Measurements from ENCODE around the gene KNL1.

The KNL1 gene

GRCh38 chr15:40593588-40594428, at the start of gene KNL1:
KNL1 (plus strand) TSS chr15:40594249; CDS start chr15:40602932, 8,683 bp downstream.
- CTCF ChIA-PET, result interaction anchor here (0.6 kb wide), 1 partner anchor 51 kb away, joined by 3 read pairs; no protein-coding TSS in a partner anchor
- H3K4me1 ChIP-seq (ENCODE audit: control insufficient read depth, insufficient read depth, low read length), result no peaks in the 10 kb centered on the region
- peak within 1 kb of the TSS; percentile 52 for H3K4me3 ChIP-seq (ENCODE audit: low read depth, low read length)
- POLR2A ChIA-PET, result interaction anchor here (1.2 kb wide), 1 partner anchor 25 kb away, joined by 5 read pairs; the partner anchor contains the start of gene RPUSD2
- H3K36me3 ChIP-seq (ENCODE audit: control insufficient read depth in 2 of 2, insufficient read depth in 1 of 2, low read length in 2 of 2), result no peaks in the 10 kb centered on the region
- no peaks in the 10 kb centered on the region for H3K9me3 ChIP-seq (ENCODE audit: control insufficient read depth, insufficient read depth, low read depth, low read length)
- peak within 1 kb of the TSS; percentile 77 for H3K27ac ChIP-seq (ENCODE audit: extremely low read depth, low read depth, low read length)
- TF ChIP-seq IKZF3 (tag by site-specific recombination; IDR thresholded peaks at IDR 0.05) (peak; percentile 32; the same call in 1 of the 2 replicates), ZNF416 (tag by site-specific recombination; IDR thresholded peaks at IDR 0.05) (no peak), ATF2 (tag by site-specific recombination; IDR thresholded peaks at IDR 0.05; ENCODE audit: low read depth) (peak; percentile 73), ZBTB26 (tag by site-specific recombination; optimal IDR thresholded peaks at IDR 0.05) (no peak), ZNF211 (tag by site-specific recombination; IDR thresholded peaks at IDR 0.05; ENCODE audit: low read depth) (no peak), ZNF426 (tag by site-specific recombination; IDR thresholded peaks at IDR 0.05) (no peak), ZNF184 (tag by site-specific recombination; IDR thresholded peaks at IDR 0.05) (peak; percentile 53), ZNF621 (tag by site-specific recombination; IDR thresholded peaks at IDR 0.05) (no peak), SP3 (tag by site-specific recombination; IDR thresholded peaks at IDR 0.05) (peak; percentile 77), KLF16 (tag by site-specific recombination; IDR thresholded peaks at IDR 0.05) (peak; percentile 73; the same call in 1 of the 2 replicates), ZNF449 (tag by site-specific recombination; IDR thresholded peaks at IDR 0.05) (peak; percentile 67; the same call in 1 of the 2 replicates), ZNF148 (tag by site-specific recombination; IDR thresholded peaks at IDR 0.05; ENCODE audit: borderline replicate concordance) (peak; percentile 53; the same call in 1 of the 2 replicates), ZNF366 (tag by site-specific recombination; conservative IDR thresholded peaks at IDR 0.05) (no peak), ZNF48 (tag by site-specific recombination; IDR thresholded peaks at IDR 0.05) (no peak), BCL6B (tag by site-specific recombination; IDR thresholded peaks at IDR 0.05) (peak; percentile 5), ZNF311 (tag by site-specific recombination; IDR thresholded peaks at IDR 0.05; ENCODE audit: borderline replicate concordance) (no peak), MYNN (tag by site-specific recombination; IDR thresholded peaks at IDR 0.05; ENCODE audit: borderline replicate concordance) (no peak), ZSCAN18 (tag by site-specific recombination; IDR thresholded peaks at IDR 0.05) (peak; percentile 85; the same call in 1 of the 2 replicates), ZNF280D (tag by site-specific recombination; IDR thresholded peaks at IDR 0.05) (no peak; the same call in 1 of the 2 replicates), ZNF391 (tag by site-specific recombination; IDR thresholded peaks at IDR 0.05; ENCODE audit: borderline replicate concordance, low read depth) (peak; percentile 75; the same call in 1 of the 2 replicates), ZNF555 (tag by site-specific recombination; conservative IDR thresholded peaks at IDR 0.05) (no peak), ZNF2 (tag by site-specific recombination; IDR thresholded peaks at IDR 0.05) (peak; percentile 65; the same call in 1 of the 2 replicates), SP2 (tag by site-specific recombination; IDR thresholded peaks at IDR 0.05) (no peak)

Measured in HEK293 (cell line).